SW 1271 (cell line): ENCODE results near the gene TMEM33.
"Not testable (repeated sequence)": the region's sequence is repeated elsewhere in the genome, so short reads cannot be mapped to it uniquely, and the experiment has no call there.

Experiments used
- DNase-seq, 2 experiments: peaks; one replicate each; lab custom pipeline; 2025; lab: John Stamatoyannopoulos, UW

Gene TMEM33, protein sequence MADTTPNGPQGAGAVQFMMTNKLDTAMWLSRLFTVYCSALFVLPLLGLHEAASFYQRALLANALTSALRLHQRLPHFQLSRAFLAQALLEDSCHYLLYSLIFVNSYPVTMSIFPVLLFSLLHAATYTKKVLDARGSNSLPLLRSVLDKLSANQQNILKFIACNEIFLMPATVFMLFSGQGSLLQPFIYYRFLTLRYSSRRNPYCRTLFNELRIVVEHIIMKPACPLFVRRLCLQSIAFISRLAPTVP

DNA sequence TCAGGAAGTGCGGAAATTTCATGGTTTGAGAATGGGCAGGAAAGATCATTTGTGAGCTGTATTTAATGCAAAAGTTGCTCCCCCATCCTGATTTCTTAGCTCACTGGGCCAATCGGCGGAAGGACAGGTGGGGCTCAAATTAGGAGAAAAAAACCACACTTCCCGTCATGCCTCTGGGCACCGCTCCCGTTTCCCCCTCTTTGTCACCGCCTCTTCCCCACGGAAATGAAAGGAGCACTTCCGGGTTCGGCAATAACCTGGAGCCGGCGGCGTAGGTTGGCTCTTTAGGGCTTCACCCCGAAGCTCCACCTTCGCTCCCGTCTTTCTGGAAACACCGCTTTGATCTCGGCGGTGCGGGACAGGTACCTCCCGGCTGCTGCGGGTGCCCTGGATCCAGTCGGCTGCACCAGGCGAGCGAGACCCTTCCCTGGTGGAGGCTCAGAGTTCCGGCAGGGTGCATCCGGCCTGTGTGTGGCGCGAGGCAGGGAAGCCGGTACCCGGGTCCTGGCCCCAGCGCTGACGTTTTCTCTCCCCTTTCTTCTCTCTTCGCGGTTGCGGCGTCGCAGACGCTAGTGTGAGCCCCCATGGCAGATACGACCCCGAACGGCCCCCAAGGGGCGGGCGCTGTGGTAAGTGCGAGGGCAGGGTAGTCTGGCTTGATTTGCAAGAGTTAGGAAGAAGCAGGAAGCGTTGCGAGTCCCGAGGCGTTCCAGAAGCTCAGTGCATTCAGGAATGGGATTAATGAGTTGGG is at the start of gene TMEM33:
Gene TMEM33 (plus strand): TSS at position 529 of the 751 bp plus-strand sequence. CDS start 56 bp downstream, at position 585.
- DNase-seq: peak; percentile 75 to 89

DNA sequence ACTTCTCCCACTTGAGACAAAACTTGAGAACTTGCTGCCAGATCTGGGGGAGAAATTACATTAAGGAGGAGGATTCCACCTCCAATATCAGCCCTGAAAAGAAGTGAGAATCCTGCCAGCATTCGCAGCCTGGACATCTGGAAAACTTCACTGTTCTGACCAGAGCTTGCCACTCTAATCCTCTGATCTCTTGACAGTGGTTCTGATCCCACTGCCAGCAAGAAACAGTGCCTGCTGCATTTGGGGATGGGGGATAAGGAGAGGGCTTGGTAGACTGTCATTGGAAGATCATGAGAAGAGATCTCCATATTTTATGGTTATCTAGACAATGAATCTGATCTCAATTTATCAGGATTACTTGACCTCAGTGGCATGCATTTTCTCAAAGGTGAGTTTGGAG is 49.8 kb upstream of the TMEM33 start:
- DNase-seq: no peak

DNA sequence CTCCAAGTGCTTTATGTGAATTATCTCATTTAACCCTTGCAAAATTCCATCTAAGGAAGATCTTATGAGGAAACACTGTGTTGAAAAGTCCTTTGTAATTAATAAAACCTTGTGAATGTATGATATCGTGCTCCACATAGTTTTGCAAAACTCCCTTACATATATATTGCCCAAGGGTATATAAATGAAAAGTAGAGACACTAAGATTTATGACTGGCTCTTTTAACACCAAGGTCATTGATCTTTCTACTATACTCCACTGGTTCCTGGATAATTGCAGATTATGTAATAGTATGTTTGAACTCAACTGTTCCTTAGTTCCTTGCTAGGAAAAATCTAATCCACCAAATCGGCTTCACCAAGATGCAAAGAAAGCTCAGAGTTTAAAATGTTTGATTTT is 48.0 kb upstream of the TMEM33 start:
- DNase-seq: no peak

DNA sequence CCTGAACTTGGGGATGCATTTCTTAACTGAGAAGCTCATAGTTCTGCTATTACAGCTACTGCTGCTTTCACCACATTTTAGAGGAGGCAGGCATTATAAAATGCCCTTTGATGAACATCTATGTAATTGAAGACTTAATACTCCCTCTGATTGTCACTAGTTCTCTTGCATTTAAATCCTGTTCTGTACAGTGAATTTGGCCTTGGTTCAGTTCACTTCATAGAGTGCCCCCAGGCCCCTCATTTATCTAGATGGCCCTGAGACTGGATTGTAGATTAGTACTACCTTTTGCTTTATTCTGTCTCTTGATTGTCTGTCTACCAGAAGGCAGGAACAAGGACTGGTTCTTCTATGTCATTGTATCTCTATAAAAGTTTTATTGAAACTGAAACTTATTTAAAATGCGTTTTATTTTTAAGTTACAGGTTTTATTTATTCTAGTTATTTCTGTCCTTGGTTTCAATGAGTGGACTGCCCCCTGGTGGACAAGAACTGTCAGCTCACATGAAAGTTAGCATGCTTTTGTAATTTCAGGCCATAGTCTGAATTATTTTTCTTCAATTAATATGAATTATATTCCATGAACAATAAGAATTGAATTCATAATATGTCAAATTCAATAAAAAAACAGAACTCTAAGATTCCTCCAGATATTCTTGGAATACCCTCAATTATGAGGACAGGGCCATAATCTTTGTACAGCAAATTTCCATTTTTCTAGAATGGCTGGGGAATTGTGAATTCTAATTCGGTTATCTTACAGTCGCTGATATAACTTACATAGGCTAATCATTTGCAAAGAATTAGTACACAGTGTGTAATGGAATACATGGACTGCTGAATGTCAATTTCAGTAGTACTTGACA is 47.2 kb upstream of the TMEM33 start:
- DNase-seq: peak; percentile 16 to 35

DNA sequence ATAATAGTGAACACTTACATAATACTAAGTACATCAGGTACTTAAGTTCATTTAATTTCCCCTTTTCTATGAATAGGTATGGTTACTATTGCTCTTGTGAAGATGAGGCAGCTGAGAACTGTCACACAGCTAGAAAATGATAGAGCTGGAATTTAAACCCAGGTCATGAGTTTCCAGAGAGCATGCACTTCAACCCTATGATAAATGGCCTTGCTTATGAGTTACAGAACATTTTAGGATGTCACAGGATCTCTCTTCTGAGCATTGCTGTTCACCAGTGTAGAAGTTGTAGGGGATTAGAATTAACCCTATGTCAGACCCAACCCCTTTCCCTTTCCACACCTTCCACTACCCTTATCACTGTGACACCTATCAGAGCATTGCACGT is 46.5 kb upstream of the TMEM33 start:
- DNase-seq: no peak

DNA sequence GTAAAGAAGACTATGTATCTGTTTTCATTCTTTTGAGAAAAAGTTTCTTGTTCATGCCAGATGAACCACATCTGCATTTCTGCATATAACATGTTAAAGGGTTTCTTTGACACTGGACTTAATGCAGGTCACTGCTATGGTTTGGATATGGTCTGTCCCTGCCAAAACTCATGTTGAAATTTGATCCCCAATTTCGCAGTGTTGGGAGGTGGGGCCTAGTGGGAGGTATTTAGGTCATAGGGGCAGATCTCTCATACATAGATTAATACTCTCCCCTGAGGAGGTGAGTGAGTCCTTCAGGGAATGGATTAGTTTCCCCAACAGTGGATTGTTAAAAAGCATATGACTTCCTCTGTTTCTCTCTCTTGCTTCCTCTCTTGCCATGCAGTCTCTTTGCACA is 45.9 kb upstream of the TMEM33 start:
- DNase-seq: no peak

DNA sequence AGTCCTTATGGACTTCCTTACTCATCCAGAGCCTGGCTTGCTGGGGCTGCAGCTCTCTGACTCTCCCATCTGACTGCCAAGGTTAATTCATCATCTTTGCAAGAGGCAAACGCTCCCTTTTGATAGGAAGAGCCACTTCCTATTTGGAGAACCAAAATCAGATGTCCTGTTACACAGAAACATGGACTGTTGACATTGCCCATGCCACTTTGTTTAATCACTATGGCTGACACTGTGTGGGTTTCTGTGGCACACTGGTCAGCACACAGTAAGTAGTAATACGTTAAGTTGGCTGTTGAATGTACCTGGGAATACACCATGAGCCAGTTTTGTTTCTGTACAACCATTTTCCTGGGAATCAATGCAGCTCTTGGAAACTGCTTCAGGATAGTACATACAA is 45.1 kb upstream of the TMEM33 start:
- DNase-seq: no peak

DNA sequence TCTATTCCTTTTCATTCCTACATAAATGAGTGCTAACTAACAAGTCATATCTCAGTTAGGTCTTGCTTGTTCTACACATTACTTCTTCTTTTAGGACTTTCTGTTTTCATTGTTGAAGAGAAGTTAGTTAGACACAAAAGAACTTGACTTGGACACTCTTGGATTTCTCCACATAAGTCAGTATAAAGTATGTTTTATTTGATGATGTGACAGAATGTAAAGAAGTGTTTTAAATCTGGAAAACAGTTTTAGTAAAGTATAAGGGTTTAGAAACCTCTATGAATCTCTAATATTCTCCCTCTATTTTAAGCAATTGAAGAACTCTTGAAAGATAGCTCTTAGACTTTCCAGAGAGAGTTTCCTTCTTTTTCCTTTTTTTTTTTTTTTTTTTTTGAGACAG is 38.6 kb upstream of the TMEM33 start:
- DNase-seq: no peak

DNA sequence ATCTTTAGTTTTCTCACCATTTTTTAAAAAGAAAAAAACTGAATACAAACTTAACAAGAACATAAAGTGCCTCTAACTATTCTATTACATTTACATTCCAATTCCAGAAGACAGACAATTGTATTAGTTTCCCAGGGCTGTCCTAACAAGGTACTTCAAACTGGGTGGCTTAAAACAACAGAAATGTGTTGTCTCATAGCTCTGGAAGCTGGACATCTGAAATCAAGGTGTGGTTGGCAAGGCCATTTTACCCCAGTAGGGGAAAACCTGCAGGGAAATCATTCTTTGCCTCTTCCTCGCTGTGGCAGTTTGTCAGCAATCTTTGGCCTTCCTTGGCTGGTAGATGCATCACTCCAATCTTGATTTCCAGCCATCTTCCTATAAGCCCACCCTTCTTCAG is 37.5 kb upstream of the TMEM33 start:
- no peak for DNase-seq

DNA sequence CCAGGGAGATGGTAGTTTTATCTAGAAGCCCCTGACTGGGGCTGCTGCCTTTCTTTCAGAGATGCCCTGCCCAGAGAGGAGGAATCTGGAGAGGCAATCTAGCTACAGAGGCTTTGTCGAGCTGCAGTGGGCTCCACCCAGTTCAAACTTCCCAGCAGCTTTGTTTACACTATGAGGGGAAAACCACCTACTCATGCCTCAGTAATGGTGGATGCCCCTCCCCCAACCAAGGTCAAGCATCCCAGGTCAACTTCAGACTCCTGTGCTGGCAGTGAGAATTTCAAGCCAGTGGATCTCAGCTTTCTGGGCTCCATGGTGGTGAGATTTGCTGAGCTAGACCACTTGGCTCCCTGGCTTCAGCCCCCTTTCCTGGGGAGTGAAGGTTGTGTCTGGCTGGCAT is 26.1 kb upstream of the TMEM33 start:
- not testable (repeated sequence) for DNase-seq

DNA sequence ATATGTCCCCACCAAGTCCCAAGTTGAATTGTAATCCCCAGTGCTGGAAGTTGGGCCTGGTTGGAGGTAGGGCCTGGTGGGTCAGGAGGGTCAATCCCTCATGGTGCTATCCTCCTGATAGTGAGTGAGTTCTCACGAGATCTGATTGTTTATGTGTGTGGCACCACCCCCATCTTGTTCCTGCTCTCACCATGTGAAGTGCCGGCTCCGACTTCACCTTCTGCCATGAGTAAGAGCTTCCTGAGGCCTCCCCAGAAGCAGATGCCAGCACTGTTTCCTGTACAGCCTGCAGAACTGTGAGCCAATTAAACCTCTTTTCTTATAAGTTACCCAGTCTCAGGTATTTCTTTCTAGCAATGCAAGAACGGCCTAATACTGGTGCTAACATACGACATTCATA is 22.7 kb upstream of the TMEM33 start:
- peak in 1 of 2 experiments; percentile 24 for DNase-seq

DNA sequence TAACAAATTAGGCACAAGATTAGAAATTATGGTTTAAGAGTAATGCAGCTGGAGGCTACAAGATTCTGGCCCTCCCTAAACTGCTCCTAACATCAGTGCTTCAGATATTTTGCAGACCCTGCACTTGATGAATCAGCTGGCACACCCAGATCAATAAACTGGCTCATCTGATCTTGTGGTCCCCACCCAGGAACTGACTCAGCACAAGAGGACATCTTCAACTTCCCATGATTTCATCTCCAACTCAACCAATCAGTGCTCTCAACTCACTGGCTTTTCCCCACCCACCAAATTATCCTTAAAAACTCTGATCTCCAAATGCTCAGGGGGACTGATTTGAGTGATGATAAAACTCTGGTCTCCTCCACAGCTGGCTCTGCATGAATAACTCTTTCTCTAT is 21.7 kb upstream of the TMEM33 start:
- DNase-seq: peak in 1 of 2 experiments; percentile 31

DNA sequence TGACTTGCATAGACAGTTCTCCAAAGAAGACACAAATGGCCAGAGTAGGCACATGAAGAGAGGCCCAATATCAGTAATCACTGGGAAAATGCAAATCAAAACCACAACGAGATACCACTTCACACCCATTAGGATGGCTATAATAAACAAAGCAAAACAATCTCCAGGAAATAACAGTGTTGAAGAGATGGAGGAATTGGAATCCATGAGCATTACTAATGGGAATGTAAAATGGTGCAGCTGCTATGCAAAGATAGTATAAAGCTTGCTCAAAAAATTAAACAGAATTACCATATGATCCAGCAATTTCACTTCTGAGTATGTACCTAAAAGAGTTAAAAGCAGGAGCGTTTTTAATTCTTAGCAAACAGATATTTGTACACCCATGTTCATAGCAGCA is 17.0 kb upstream of the TMEM33 start:
- no peak for DNase-seq

DNA sequence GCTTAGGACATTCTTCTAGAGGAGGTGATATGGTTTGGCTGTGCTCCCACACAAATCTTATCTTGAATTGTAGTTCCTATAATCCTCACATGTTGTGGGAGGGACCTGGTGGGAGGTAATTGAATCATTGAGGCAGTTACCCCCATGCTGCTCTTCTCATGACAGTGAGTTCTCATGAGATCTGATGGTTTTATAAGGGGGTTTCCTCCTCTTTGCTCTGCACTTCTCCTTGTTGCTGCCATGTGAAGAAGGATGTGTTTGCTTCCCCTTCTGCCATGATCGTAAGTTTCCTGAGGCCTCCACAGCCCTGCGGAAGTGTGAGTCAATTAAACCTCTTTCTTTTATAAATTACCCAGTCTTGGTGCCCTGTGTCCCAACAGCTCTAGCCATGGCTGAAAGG is 14.8 kb upstream of the TMEM33 start:
- not testable (repeated sequence) for DNase-seq

DNA sequence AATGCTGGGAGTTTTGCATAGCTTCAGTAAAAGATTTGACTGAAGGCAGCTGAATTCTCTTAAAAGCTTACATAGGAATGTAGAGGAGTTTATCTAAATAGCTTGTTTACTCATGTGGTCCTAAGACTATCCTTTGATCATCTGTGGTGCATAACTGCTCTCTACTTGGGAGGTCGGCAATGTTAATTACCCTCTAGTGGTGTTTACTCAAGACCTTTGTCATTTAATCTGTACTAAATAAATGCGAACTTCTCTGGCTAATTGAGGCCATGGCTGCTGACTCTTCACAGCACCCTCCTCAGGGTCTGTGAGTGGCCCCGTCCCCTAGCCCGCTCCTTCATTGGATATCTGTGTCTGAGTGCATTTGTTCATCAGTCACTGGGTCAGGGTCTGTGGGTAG is 13.8 kb upstream of the TMEM33 start:
- no peak for DNase-seq

DNA sequence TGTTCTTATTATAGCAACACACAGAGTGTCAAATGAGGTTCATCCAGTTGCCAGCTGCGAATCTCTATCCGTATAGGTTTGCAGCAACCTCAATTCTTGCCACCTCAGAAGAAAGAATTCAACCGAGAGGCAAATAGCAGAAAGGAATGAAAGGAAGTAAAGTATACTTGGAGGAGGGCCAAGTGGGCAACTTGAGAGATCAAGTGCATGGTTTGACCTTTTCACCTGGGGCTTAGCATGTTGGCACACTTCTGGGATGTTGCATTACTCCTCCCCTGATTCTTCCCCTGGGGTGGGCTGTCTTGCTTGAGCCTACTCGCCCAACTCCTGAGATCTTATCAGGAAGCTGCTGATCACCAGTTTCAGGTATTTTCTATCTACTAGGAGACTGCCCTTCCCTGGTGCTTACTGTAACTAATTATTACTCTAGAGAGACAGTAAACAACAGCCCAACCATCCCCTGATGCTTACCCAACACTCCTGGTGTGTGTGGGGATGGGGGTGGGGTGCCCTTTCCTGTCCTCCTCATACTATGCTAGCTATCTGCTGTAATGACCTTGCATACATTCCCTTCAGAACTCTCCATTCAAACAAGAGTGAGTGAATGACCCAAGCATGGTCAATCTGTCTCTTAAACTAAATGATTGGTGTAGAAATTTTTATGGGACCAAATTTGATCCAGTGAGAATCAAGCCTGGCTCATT is 7.3 kb upstream of the TMEM33 start:
- DNase-seq: no peak

DNA sequence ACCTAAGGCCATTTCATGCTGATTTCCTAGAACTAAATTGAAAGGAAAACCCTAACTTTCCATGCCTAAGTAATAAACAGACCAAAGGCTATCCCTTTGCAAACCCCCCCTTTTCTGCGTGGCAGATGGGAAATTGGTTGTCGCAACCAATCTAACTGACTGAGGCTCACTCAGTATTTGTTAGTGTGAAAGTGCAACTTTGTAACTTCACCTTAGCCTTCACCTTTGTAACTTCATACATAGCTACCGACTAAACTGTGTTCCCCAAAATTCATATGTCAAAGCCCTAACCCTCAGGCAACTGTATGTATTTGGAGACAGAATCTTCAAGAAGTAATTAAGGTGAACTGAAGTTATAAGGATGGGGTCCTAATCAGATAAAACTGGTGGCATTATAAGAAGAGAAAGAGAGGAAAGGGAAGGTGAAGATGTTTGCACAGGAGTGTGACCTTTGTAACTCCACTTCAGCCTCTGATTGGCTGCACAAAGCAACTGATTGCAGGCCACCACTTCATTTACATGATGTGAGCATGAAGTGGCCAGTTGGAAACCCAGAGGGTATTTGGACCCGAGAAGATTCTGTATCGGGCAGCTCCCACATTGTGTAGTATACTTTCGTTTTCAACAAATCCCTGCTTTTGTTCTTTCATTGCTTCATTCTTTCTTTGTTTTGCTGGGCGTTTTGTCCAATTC is 4.9 kb upstream of the TMEM33 start:
- DNase-seq: no peak

DNA sequence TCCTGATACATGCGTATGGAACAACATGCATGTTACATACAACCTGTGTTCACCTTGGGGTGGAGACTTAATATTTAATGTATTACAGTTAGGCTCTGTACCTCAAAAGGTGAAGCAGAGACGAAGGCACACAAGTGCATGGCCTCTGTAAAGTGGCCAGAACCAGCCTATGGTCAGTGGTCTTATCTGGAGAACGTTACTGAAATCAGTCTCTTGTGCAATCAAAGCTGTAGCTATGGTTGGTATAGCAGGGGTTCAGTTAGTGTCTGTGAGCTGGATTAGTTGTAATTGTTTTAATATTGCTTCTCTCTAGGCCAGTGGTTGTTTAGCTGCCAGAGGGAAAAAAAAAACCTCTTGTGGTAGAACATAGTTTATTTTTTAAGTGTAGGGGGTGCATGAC is 2.2 kb upstream of the TMEM33 start:
- DNase-seq: no peak

DNA sequence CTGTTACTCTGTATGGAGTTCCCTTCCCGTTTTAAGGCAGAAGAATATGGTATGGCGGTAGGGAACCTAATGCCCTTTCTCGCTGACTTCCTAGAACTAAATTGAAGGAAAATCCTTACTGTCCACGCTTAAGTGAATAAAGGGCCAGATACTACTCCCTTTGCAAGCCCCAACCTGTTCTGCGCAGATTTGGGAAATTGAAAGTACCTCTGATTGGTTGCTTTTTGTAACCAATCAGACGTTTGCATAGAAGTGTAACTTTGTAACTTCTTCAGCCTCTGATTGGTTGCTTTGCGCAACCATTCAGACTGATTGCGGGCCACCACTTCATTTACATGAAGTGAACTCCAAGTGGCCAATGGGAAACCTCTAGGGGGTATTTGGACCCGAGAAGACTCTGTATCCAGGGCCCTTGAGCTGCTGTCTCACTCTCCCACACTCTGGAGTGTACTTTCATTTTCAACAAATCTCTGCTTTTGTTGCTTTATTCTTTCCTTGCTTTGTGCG is 1.2 kb upstream of the TMEM33 start:
- no peak for DNase-seq

DNA sequence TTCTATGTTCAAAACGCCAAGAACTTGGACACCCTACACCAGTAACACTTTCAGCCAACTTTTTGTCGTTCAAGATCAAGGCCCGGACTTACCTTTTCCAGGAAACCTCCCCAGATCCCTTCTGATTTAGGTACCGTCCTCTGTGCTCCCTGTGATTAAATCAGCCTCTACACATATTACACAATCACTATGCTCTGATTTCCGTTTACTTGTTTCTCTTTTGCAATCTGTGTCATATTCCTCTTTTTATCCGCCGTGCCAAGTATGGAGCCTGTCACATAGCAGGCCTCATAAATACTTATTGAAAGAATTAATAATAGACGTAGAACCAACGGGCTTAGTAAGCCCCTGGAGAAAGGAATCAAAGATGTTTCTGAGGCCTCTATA is 722 bp upstream of the TMEM33 start:
- DNase-seq: no peak

DNA sequence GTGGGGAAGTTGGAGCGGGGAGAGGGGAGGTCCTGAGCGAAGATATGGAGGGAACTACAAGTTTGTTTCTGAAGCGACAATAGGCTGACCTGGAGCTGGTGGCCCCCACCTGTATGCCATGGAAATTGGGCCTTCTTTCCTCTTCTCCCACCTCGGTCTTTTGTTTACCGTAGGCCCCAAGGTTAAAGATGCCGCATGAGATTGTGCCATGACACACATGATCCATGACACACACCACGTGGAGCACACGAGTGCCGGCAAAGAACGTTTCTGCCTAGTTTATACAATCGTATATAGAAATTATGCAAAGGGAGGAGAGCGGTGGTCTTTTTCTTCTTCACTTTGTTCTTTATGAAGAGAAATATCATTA is 408 bp downstream of the TMEM33 start:
- no peak for DNase-seq
